Inferior parietal cortex (tissue), 1 donor: Measurements from ENCODE around the gene PSMG3.
"Not testable (repeated sequence)": the region's sequence is repeated elsewhere in the genome, so short reads cannot be mapped to it uniquely, and the experiment has no call there.

Experiments used
- DNase-seq: peaks from one replicate; pipeline ENCODE4 v3.0.0-alpha.2; 2016; ENCODE audit errors: extremely low spot score

The PSMG3 gene

GRCh38 chr7:1596181-1597043 is 26.6 kb upstream of the PSMG3 start:
- DNase-seq = no peak

- DNase-seq = no peak
These were observed 25.8 kb upstream of the PSMG3 start for GRCh38 chr7:1595636-1596035.

GRCh38 chr7:1595027-1595426 is 25.2 kb upstream of the PSMG3 start:
- DNase-seq = no peak

GRCh38 chr7:1593904-1594421 is 24.1 kb upstream of the PSMG3 start:
- no peak for DNase-seq

GRCh38 chr7:1593091-1593866 is 23.4 kb upstream of the PSMG3 start:
- DNase-seq = no peak

GRCh38 chr7:1592299-1592871 is 22.6 kb upstream of the PSMG3 start:
- no peak for DNase-seq

GRCh38 chr7:1591876-1592275 is 22.0 kb upstream of the PSMG3 start:
- no peak for DNase-seq

- DNase-seq = no peak
These were observed 21.6 kb upstream of the PSMG3 start for GRCh38 chr7:1591396-1591795.

- DNase-seq = no peak
These were observed 21.1 kb upstream of the PSMG3 start for GRCh38 chr7:1590887-1591286.

GRCh38 chr7:1590476-1590875 is 20.6 kb upstream of the PSMG3 start:
- DNase-seq = no peak

GRCh38 chr7:1588978-1589377 is 19.1 kb upstream of the PSMG3 start:
- DNase-seq = no peak

- DNase-seq = no peak
These were observed 17.9 kb upstream of the PSMG3 start for GRCh38 chr7:1587738-1588137.

GRCh38 chr7:1586827-1587705 is 17.2 kb upstream of the PSMG3 start:
- no peak for DNase-seq

GRCh38 chr7:1586126-1586826 is 16.4 kb upstream of the PSMG3 start:
- DNase-seq = no peak

GRCh38 chr7:1585142-1585981 is 15.5 kb upstream of the PSMG3 start:
- DNase-seq = no peak

GRCh38 chr7:1584700-1585099 is 14.9 kb upstream of the PSMG3 start:
- DNase-seq = no peak

GRCh38 chr7:1583241-1583930 is 13.6 kb upstream of the PSMG3 start:
- DNase-seq = not testable (repeated sequence)

- no peak for DNase-seq
These were observed 10.7 kb upstream of the PSMG3 start for GRCh38 chr7:1580422-1581030.
